Measurements from ENCODE around the gene GALM.
"Not testable (repeated sequence)": the region's sequence is repeated elsewhere in the genome, so short reads cannot be mapped to it uniquely, and the experiment has no call there.

GALM gene

DNA sequence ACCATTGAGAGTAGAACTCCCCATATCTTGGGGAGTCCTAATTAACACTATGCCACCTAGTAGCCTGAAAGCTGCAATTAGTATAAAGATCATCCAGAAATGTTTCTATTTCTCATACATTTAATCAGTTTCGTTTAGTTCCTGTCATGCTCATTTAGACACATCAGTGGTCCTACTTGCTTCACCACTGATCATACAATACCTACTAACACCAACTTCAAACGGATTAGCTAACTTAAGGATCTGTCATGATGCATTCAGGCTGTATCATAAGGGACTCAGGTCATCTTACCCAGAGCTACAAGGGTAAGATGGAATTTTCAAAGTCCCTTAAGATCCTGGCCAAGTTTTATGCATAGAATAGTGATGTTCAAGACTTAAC, 78.5 kb downstream of the GALM start:
- no peak for DNase-seq

DNA sequence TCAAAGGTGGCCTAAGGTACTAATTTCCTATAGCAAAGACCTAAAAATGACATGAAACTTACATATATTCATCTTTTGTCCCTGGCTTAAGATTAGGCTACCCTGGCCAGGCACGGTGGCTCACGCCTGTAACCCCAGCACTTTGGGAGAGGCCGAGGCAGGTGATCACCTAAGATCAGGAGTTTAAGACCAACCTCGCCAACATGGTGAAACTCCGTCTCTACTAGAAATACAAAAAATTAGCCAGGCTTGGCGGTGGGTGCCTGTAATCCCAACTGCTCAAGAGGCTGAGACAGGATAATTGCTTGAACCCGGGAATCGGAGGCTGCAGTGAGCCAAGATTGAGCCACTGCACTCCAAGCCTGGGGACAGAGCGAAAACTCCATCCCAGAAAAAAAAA, 79.4 kb downstream of the GALM start:
- DNase-seq: no peak

DNA sequence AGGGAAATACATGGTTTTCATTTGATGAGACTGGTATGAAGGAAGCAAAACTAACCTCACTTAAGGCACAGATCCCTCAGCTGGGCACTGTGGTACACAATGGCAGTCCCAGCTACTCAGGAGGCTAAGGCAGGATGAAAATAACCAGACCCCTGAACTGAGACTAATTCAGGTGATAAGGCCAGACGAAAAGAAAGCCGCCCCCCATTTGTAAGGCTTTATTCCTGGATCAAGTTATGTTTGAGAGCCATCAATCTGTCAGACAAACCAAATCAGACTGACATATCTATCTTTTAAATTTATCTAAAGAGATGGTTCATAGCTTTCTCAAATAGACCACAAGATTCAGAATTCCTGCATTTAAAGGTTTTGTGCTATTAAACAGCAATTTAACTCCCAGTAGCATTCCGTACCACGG, 81.1 kb downstream of the GALM start:
- no peak for DNase-seq

DNA sequence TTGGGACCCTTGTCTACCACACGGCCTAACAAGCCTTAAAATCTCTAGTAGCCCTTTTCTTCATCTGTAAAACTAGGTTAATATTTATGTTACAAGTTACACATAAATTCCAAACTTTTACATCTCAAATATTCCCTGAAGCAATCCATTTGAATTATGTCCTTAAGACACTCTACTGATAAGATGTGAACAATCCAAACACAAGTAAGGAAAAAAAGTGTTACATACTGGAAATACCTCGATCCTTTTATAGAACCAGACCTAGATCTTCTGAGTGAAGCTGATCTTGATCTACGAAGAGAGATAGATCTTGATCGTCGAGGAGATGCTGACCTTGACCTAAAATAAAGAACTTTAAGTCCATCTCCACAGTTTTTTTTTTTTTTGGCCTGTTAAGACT, 81.9 kb downstream of the GALM start:
- DNase-seq: no peak

DNA sequence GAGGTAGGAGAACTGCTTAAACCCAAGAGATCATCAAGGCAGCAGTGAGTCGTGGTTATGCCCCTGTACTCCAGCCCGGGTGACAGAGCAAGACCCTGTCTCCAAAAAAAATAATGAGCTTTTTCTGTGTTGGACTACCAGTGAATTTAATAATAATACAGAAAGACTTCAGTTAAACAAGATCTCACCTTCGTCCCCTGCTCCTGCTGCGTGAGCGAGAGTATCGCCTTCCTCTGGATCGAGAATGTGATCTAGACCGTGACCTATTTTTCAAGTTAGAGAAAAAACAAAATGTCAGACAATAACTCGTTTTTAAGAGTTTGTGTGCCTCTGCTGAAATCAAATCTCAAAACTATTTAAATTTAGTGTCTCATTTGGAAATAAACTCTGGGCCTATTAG, 82.5 kb downstream of the GALM start:
- no peak for DNase-seq

DNA sequence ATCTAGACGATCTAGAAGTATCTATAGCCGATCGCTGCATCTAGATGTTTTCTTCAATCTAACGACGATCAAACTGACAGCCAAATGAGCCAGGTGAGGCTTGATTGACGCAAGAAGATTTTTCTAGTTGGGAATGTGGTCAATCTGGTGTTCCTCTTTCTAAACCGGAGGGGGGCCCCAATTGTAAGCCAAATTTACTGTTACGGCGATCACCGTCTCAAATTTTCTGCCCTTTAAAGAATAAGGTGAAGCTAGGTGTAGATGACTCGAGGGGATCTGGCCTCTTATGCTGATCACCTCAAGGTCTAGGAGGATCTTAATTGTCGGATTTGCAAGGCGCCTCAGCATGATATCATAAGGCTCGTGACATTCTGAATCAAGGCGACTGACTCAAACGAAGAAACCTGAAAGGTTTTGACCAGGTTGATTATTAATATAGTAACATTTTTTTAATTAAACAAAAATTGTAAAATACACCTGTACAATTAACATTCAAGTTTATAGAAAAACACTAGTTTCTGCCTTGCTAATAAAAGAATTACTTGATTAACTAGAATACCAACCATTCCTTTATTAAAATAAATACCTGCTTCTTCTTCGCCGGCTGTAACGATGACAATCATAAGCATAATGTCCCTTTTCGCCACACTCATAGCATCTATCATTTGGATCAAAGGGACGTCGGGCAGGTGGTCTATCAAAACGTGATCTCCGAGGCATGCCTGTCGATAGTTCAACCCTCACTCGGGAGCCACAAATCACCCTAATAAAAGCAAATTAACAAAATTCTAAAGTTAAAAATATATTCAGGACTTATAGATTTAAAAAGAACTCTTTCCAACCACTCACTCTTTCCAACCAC, 83.3 kb downstream of the GALM start:
- no peak for DNase-seq

DNA sequence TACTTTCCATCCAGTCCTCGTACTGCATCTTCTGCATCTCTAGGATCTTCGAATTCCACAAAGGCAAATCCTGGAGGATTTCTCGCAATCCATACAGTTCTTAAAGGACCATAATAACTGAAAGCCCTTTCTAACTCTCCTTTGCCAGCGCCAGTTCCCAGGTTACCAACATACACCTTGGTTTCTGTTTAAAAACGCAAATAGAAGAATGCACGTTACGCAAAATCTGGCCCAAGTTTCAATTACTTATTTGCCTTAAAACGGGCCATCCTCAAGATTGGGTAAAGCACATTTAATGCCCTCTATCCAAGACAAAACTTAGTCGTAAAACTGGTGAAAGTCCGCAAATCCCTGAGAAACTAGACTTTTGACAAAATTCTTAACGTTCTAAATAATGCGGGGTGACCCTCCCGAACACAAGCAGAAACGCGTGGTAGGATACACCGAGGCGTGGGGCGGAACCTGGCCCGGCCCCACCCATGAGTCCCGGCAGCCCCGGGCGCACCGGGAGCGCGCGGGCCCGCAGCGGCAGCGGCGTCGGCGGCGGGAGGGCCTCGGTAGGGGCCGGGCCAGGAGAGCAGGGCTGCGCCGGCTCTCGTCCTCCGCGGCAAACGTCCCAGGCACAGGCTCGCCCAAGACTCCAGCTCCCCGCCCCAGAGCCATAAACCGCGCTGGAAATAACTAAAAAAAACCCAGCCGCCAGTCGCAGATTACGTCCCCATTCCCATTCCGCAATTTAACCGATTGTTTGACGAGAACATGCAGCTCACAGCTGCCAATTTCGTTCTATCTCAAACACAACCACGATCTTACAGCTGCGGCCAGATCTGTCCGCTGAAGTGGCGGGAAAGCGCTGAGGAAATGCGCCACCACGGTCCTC, 84.3 kb downstream of the GALM start:
- peak; percentile 30 for DNase-seq

DNA sequence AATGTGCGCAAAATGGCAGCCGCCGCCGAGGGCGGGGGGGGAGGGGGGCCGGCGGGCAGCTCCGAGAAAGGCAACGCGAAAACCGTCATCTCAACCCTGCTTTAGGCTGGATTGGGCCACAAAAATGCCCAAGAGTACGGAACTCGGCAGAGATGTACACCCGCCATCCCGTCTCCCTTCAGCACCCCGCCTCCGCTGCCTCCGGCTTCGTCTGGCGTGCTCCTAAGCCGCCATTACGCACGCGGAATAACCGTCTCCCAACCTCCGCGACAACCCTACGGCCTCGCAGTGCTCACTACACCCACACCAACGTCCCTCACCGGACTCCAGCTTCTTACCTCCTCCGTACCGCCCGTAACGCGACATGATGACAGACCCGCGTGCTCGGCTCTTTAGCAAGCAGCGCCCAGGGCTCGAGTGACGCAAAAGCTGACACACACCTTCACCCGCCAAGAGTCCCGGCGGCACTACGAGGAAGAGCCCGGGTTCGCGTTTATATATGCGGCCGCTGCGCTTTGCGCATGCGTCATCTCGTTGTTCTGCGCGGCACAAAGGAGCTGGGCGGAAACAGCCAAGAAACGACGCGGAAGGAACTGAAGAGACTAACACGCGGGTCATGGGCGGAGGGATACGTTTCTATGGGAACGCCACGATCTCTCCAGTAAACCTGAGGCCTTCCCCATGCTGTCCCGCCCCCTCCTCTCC, 85.1 kb downstream of the GALM start, which contains the start of gene SRSF7:
SRSF7 (minus strand) TSS at position 471 of the 705 bp plus-strand sequence; CDS start at position 366, 105 bp downstream.
- DNase-seq: peak; percentile 98

DNA sequence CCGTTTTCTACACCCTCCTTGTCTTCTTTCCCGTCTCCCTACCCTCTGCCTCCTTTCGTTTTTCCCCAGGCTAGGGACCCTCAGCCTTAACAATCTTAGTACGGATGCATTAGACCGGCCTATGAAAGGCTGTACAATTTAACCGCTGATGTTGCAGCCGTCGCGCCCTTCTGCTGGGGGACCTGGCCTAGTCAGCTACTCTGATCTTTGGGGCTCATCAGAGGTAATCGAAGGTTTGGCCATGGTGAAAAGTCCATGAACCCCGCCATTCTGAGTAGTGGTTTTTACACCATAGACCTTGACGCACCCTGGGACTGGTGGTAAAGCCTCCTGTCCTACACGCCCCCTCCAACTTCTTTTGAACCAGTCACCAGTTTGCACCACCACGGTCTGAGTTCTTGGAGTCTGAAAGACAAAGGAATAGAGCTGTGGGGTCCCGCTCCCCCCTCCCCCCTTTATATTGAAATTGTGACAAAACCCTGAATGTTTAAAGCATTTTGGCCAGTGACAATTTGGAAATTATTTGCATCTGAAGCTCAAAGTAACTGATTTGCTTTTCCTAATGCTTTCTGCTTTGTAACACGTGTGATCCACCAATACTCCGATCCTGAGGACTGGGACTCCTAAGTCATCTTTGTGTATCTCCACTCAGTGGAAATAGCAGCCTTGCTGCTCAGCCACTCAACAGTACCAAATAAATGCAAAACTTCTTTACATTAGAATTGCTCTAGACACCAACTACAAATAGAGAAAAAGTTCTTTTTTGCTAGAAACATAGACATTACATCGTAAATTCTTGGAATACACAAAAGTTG, 85.9 kb downstream of the GALM start:
- no peak for DNase-seq

DNA sequence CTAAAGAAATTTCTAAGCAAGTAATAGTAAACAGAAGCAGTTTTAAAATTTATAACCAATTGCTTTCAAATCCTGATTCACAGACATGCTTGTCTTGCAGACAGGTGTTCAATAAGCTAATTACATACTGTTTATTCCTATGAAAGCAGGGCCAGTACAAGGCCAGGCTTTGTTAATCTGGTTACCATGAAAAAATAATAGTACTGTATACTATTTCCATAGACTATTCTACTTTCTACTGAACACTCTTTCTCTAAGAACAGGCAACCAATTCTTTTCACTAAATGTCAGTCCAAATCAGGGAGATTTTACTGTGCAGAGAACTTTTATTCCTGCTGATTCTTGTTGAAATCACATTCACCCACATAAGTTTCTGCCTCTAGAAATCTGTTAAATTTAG, 88.1 kb downstream of the GALM start:
- DNase-seq: no peak

DNA sequence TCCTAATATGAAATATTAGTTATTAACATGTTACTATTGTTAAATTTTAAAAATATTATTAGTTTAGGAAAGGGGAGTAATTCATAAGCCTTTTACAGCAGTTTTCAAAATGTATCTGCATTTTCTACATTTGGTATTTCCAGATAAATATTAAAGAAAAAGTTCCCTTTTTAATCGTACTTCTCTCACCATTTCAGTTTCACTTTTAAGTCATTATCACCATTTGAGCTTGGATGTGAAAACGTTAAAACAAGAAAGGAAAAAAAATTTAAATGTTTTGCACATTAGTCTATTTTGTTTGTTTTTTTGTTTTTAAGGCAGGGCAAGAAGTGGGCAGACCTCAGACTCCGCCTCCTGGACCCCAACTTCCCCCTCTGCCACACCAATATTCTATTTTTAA, 88.6 kb downstream of the GALM start:
- DNase-seq: no peak

DNA sequence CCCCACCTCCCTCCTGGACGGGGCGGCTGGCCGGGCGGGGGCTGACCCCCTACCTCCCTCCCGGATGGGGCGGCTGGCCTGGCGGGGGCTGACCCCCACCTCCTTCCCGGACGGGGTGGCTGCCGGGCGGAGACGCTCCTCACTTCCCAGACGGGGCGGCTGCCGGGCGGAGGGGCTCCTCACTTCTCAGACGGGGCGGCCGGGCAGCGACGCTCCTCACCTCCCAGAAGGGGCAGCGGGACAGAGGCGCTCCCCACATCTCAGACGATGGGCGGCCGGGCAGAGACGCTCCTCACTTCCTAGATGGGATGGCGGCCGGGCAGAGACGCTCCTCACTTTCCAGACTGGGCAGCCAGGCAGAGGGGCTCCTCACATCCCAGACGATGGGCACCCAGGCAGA, 90.0 kb downstream of the GALM start:
- DNase-seq: not testable (repeated sequence)

DNA sequence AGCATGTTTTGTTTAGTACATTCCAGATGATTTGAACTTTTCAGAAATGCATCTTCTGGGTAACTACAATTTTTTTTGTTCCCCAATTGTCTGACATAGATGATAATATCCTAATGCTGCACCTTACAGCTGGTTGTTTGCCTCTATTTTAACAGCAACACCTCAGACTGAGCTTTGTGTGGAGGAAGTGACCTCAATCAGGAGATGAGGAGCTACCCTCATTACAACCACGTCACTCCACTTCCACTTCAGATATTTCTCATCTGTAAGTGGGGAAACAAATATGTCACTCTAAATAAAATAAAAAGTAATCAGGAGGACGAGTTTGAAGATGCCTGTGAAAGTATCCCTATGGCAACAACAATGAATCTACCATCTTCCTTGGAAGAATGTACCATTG, 97.3 kb downstream of the GALM start:
- DNase-seq: no peak

DNA sequence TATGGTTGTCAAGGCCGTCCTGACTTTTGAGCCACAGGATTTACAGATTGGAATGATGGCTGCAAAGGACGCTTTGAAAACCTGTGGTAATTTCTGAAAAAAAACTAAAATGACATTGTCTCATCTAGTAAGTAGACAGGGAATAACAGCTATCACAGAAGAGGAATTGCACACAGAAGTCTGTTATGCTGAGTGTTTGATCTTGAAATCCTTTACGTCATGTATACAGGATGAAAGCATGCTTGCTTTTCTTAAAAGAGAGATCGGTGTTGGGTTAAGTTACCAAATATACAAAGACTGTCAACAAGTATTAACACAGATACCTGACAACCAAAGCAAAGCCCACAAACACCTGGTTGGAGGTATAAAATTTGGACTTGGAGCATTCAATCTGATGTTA, 97.8 kb downstream of the GALM start:
- DNase-seq: no peak

DNA sequence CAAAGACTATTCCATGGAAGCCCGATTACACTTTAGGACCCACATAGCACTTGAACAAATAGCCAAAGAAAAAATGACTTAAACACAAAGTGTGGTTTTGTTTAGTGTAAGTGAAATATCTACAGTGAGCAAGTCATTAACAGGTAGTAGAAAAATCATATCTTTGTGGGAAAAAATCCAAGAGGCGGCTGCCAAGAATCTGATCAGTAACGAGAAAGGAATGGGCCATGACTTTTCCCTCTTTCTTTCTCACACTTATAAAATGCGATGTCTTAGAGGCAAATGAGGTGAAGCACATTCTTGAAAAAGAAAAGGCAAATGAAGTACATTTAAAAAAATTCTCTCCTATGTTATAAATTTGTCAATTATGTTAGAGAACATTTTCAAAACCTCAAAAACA, 99.2 kb downstream of the GALM start:
- DNase-seq: no peak

DNA sequence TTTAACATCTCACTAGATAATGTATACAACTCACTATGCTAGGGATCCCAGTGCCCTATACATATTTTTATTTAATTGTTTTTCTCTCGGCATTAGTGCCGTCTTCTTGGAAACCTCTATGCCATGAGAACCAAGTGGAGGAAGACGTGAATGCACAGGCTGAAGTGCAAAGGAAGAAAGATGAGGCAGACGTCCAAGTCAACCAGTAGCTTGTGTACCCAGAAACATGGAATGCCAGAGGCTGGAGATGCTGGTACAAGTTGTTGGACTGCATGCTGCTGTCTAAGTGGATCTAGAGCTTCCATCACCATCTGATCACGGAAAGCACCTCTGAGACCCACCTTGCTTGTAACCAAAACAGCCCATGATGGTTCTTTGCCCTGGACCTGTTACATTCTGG, 99.6 kb downstream of the GALM start:
- DNase-seq: no peak

DNA sequence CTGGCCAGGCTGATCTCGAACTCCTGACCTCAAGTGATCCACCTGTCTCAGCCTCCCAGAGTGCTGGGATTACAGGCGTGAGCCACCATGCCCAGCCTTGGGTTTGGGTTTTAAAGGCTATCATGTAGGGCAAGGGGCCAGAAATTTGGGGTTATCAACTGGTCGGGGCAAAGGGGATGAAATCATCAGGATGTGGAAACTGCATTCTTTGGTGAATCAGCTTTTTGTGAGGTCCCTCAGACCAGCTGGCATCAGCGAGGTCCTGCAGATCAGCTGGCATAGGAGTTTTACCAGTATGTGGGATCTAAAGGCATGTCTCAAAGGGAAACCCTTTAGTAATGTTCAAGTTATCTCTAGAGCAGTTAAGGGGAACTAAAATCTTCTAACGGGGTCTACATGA, 105.7 kb downstream of the GALM start:
- DNase-seq: no peak

DNA sequence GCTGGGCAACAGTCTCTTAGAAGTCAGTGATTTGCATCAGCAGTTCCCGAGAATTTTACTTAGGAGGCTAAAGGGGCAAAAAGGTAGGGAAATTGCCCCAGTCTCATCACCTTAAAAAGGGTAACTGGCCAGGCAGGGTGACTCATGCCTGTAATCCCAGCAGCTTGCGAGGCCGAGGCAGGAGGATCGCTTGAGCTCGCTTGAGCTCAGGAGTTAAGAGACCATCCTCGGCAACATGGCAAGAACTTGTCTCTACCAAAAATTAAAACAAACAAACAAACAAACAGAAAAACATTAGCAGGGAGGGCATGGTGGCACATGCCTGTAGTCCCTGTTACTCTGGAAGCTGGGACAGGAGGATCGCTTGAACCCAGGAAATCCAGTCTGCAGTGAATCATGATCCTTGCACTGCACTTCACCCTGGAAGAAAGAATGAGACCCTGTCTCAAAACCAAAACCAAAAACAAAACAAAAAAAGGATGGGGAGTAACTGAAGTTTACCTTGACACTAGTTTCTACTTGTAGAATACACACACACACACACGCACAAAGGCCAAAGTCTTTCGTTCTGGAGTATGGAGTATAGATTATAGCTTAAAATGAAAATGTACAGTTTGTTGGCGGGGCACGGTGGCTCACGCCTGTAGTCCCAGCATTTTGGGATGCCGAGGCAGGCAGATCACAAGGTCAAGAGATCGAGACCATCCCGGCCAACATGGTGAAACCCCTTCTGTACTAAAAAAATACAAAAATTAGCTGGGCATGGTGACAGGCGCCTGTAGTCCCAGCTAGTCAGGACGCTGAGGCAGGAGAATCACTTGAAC, 109.4 kb downstream of the GALM start:
- no peak for DNase-seq

DNA sequence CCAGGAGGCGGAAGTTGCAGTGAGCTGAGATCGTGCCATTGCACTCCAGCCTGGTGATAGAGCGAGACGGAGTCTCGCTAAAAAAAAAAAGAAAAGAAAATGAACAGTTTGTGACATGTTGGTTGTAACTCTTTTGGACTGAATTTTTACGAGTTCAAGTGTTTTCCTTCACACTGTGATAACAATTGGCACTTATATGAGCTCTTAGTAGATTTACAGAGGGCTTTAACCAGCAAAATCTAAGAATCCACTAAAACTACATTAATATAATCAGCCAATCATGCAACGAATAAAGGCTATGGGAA, 110.0 kb downstream of the GALM start:
- DNase-seq: no peak

DNA sequence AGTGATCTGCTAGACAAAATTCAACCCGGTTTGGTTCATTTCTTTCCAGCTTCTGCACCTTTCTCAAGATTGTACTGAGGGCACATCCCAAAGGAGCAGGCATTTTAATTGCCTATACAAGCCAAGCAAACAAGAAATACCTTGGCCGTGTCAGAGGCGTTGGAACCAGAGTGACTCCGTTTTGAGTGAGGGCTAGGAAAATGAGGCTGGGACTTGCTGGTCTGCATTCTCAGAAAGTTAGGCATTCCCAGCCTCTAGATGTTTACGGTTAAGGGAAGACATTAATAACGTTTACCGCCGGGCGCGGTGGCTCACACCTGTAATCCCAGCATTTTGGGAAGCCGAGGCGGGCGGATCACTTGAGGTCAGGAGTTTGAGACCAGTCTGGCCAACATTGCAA, 110.6 kb downstream of the GALM start:
- no peak for DNase-seq

DNA sequence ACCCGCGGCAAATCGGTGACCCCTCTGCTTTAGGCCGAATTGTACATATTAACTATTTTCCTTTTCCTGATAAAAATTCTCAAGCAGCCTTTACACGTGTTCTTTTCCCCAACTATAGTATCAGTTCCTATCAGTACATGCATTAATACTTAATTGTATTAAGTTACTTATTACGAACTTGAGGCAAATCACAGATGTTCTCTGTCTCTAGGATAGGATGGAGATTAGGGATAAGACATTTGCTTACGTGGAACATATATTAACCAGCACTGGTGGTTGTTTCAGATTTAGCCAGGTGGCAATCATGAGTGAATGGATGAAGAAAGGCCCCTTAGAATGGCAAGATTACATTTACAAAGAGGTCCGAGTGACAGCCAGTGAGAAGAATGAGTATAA, 112.8 kb downstream of the GALM start:
- no peak for DNase-seq

DNA sequence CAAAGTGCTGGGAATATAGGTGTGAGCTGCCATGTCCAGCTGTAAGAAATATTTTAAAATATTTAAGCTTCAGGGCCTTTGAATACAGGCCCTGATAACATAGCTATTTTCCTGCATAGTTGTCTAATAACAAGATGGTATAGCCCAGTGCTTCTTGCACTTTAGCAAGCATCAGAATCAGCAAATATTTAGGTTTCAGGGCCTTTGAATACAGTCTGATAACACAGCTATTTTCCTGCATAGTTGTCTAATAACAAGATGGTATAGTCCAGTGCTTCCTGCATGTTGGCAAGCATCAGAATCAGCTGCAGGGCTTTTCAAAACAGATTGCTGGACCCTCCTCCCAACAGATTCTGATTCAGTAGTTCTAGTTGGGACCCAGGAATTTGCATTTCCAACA, 117.7 kb downstream of the GALM start:
- no peak for DNase-seq
